ENCODE data around the gene CYP19A1.

Gene CYP19A1

DNA sequence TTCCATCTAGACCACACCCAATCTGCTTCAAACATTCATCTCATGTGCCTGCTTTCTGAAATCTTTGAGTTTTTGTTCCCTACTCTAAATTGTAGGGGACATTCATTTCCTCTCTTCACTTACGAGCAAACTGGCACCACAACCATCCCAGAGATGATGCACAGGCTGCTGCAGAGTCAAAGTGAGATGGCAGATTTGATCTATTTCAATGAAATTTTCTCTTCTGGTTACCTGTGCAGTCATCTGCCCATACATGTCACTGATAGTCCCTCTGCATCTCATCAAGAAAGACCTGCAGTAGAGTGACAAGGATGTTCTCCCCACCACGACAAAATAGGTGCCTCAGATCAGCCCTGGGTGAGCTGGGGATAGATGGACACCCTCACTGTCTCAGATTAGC, 125.5 kb downstream of the CYP19A1 start:
- Histone ChIP-seq H3K27me3 (peaks cover 10% of the 10 kb centered on the region), H3K27ac (no peak overlapping the region), H3K4me1 (ENCODE audit: control insufficient read depth in 1 of 2, insufficient read depth in 1 of 2, low read depth in 1 of 2, low read length in 1 of 2) (no peaks in the 10 kb centered on the region), H3K4me3 (ENCODE audit: low read depth in 1 of 2, low read length in 1 of 2) (no peak overlapping the region), H3K36me3 (no peaks in the 10 kb centered on the region), H3K9me3 (no peaks in the 10 kb centered on the region)
- TF ChIP-seq, protein P1, sequence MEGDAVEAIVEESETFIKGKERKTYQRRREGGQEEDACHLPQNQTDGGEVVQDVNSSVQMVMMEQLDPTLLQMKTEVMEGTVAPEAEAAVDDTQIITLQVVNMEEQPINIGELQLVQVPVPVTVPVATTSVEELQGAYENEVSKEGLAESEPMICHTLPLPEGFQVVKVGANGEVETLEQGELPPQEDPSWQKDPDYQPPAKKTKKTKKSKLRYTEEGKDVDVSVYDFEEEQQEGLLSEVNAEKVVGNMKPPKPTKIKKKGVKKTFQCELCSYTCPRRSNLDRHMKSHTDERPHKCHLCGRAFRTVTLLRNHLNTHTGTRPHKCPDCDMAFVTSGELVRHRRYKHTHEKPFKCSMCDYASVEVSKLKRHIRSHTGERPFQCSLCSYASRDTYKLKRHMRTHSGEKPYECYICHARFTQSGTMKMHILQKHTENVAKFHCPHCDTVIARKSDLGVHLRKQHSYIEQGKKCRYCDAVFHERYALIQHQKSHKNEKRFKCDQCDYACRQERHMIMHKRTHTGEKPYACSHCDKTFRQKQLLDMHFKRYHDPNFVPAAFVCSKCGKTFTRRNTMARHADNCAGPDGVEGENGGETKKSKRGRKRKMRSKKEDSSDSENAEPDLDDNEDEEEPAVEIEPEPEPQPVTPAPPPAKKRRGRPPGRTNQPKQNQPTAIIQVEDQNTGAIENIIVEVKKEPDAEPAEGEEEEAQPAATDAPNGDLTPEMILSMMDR (IDR thresholded peaks at IDR 0.05) = no peak

DNA sequence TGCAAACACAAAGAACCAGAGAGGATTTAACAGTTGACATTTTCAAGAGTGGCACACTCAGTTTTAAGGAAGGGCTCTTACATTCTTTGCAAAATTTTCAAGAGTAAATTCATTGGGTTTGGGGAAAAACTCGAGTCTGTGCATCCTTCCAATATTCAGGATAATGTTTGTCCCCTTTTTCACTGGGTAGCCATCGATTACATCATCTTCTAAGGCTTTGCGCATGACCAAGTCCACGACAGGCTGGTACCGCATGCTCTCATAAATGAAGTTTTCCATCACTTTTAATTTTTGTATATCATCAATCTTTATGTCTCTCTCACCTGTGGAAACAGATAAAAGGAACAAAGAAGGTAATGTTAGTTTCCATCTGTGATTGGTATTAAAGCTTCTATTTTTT, 126.2 kb downstream of the CYP19A1 start:
- H3K9me3 ChIP-seq = no peaks in the 10 kb centered on the region

DNA sequence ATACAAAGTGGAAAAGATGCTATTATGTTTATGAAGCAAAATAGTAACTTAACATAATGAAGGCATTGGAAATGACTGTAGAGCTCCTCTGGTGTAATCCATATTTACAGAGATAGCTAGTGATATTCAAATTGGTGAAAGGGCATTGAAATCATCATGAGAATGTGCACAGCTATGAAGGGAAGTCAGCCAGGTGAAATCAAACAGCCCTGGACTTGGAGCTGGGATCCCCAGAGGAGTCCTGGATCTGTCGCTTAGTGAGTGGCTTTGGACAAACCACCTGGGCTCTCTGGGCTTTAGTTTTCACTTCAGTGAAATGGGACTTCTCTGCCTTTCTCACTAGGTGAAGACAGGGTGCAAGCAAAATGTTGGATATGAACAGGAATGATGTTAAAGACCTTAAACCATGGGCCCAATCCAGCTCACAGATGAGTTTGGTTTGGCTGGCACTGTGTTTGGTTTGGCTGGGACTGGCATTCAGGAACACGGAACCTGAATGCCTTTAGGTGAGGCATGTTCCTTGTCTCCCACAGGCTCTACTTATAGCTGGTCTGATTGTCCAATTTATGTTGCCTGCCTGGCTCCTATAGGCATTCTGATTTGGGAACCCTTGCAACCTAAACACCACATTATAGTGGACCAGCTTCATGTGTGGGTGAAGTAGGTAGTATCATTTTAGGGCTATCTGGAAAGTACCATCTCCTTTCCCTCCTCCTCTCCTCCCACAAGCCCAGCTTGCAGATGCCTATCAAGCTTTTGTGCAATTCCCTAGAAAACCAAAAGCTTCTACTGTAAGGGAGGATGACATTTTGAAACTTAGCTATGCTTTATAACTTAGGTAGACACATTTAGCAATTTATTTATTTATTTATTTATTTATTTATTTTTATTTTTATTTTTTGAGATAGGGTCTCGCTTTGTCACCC, 133.1 kb downstream of the CYP19A1 start:
- Histone ChIP-seq H3K9me3 (no peaks in the 10 kb centered on the region), H3K27ac (no peak overlapping the region), H3K27me3 (peaks cover 6% of the 10 kb centered on the region), H3K4me3 (ENCODE audit: low read depth in 1 of 2, low read length in 1 of 2) (no peak overlapping the region), H3K36me3 (no peaks in the 10 kb centered on the region), H3K4me1 (ENCODE audit: control insufficient read depth in 1 of 2, insufficient read depth in 1 of 2, low read depth in 1 of 2, low read length in 1 of 2) (peaks cover 9 to 16% of the 10 kb centered on the region in 2 experiments)
- TF ChIP-seq, protein P1 (IDR thresholded peaks at IDR 0.05) = no peak

More for the DNA sequence above, 126.2 kb downstream of the CYP19A1 start:
- no peak overlapping the region for H3K27ac ChIP-seq
- TF ChIP-seq, protein P1 (IDR thresholded peaks at IDR 0.05) = no peak
- peaks cover 10% of the 10 kb centered on the region for H3K27me3 ChIP-seq
- H3K36me3 ChIP-seq = no peaks in the 10 kb centered on the region
- no peaks in the 10 kb centered on the region for H3K4me1 ChIP-seq (ENCODE audit: control insufficient read depth in 1 of 2, insufficient read depth in 1 of 2, low read depth in 1 of 2, low read length in 1 of 2)
- no peak overlapping the region for H3K4me3 ChIP-seq (ENCODE audit: low read depth in 1 of 2, low read length in 1 of 2)

DNA sequence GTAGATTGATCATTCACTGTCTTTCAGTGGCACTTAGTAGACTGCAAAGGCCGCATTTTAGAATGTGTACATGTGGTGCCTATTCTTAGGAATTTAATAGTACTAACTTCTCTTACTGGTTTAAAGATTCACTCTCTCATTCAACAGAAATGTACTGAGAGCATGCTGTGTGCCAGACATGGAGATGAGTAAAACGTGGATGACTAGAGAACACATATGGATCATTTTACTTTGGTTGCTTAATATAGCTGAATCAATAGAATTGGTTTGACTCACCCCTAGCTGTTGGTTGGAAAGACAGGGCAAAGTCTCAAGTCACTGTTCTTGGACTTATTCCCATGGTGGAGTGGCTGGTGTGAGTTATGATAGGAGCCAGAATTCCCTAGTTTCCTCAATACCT, 134.6 kb downstream of the CYP19A1 start:
- TF ChIP-seq, protein P1 (IDR thresholded peaks at IDR 0.05) = no peak
- no peak overlapping the region for H3K27ac ChIP-seq
- peaks cover 6% of the 10 kb centered on the region for H3K27me3 ChIP-seq
- no peaks in the 10 kb centered on the region for H3K9me3 ChIP-seq
- no peak overlapping the region for H3K4me3 ChIP-seq (ENCODE audit: low read depth in 1 of 2, low read length in 1 of 2)
- H3K36me3 ChIP-seq = no peaks in the 10 kb centered on the region
- peaks cover 9 to 16% of the 10 kb centered on the region in 2 experiments for H3K4me1 ChIP-seq (ENCODE audit: control insufficient read depth in 1 of 2, insufficient read depth in 1 of 2, low read depth in 1 of 2, low read length in 1 of 2)

DNA sequence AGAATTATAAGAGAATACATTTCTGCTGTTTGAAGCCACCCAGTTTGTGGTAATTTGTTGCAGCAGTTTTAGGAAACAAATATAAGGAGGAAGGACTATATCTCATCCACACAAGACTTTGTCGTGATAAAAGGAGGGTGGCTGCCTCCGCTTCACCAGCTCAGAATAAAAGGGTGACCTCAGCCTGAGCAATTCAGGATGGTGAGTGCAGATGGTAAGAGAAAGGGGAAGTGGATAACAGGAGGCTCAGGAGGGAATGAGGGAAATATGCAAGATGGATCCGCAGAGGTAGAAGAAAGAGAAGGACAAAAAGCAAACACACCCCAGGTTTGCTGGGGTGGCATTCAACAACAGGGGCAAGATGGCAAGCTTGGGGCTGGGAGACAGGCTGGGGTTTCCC, 135.6 kb downstream of the CYP19A1 start:
- no peak overlapping the region for H3K27ac ChIP-seq
- H3K36me3 ChIP-seq = no peaks in the 10 kb centered on the region
- TF ChIP-seq, protein P1 (IDR thresholded peaks at IDR 0.05) = no peak
- peaks cover 6% of the 10 kb centered on the region for H3K27me3 ChIP-seq
- no peak overlapping the region for H3K4me3 ChIP-seq (ENCODE audit: low read depth in 1 of 2, low read length in 1 of 2)
- peaks cover 9 to 16% of the 10 kb centered on the region in 2 experiments for H3K4me1 ChIP-seq (ENCODE audit: control insufficient read depth in 1 of 2, insufficient read depth in 1 of 2, low read depth in 1 of 2, low read length in 1 of 2)
- no peaks in the 10 kb centered on the region for H3K9me3 ChIP-seq

All from neutrophil (primary cell).